HepG2 (cell line): ENCODE results near the gene MTR.

ENCODE experiments used
- ATM ChIP-seq: fragments of 450-650 bp; IDR thresholded peaks from 2 replicates; pipeline ENCODE4 v1.7.1; 2017; ENCODE audit warnings: mild to moderate bottlenecking, borderline replicate concordance
- BCL6 ChIP-seq: IDR thresholded peaks from 2 replicates; pipeline ENCODE4 v1.6.1; 2016; ENCODE audit warnings: missing genetic modification reagents, missing compliant biosample characterization
- BHLHE40 ChIP-seq: IDR thresholded peaks from 2 replicates; pipeline ENCODE4 v1.6.1; 2011; ENCODE audit warnings: low read length, improper control_type of control experiment
- PBX3 ChIP-seq: sonication (generic); formaldehyde crosslinking; IDR thresholded peaks from 2 replicates; pipeline ENCODE4 v1.8.1; 2023; ENCODE audit warnings: missing genetic modification reagents, inconsistent platforms, borderline replicate concordance
- TEAD2 ChIP-seq: sonication (generic); formaldehyde crosslinking; IDR thresholded peaks from 2 replicates; pipeline ENCODE4 v1.9.0; 2021; ENCODE audit warnings: missing genetic modification reagents
- ZFY ChIP-seq: sonication (generic); formaldehyde crosslinking; IDR thresholded peaks from 2 replicates; pipeline ENCODE4 v1.4.0; 2020; ENCODE audit warnings: missing genetic modification reagents
- ZNF609 ChIP-seq: sonication (generic); formaldehyde crosslinking; IDR thresholded peaks from 2 replicates; pipeline ENCODE4 v1.4.0; 2020; ENCODE audit warnings: mild to moderate bottlenecking, missing genetic modification reagents, borderline replicate concordance
- TF ChIP-seq, protein P1 (sequence below): IDR thresholded peaks from 2 replicates; pipeline ENCODE4 v1.6.1; 2016; ENCODE audit warnings: low read depth, borderline replicate concordance
- TF ChIP-seq, protein P2 (sequence below): sonication (generic); formaldehyde crosslinking; IDR thresholded peaks from 2 replicates; pipeline ENCODE4 v1.4.0; 2020; ENCODE audit warnings: mild to moderate bottlenecking, missing genetic modification reagents
- TF ChIP-seq, protein P3 (sequence below): sonication (generic); formaldehyde crosslinking; IDR thresholded peaks from 2 replicates; pipeline ENCODE4 v1.5.1; 2020; ENCODE audit warnings: missing genetic modification reagents, mild to moderate bottlenecking, borderline replicate concordance
- TF ChIP-seq, protein P4 (sequence below): sonication (generic); formaldehyde crosslinking; IDR thresholded peaks from 2 replicates; pipeline ENCODE4 v1.4.0; 2020; ENCODE audit warnings: low read depth, mild to moderate bottlenecking, missing genetic modification reagents
- TF ChIP-seq, protein P5 (sequence below): sonication (generic); formaldehyde crosslinking; IDR thresholded peaks from 2 replicates; pipeline ENCODE4 v1.4.0; 2020; ENCODE audit warnings: missing genetic modification reagents
- TF ChIP-seq, protein P6 (sequence below): sonication (generic); formaldehyde crosslinking; conservative IDR thresholded peaks from 2 replicates; pipeline ENCODE4 v1.4.0; 2020; ENCODE audit warnings: missing genetic modification reagents

GRCh38 chr1:236864211-236864610 is 69.1 kb downstream of the MTR start:
- TF ChIP-seq, protein P1, sequence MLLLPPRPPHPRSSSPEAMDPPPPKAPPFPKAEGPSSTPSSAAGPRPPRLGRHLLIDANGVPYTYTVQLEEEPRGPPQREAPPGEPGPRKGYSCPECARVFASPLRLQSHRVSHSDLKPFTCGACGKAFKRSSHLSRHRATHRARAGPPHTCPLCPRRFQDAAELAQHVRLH (CRISPR knock-in tag): no peak
- TF ChIP-seq BHLHE40: no peak
- no peak for TF ChIP-seq ZNF609 (CRISPR knock-in tag)
- TF ChIP-seq ZFY: no peak
- TF ChIP-seq, protein P2, sequence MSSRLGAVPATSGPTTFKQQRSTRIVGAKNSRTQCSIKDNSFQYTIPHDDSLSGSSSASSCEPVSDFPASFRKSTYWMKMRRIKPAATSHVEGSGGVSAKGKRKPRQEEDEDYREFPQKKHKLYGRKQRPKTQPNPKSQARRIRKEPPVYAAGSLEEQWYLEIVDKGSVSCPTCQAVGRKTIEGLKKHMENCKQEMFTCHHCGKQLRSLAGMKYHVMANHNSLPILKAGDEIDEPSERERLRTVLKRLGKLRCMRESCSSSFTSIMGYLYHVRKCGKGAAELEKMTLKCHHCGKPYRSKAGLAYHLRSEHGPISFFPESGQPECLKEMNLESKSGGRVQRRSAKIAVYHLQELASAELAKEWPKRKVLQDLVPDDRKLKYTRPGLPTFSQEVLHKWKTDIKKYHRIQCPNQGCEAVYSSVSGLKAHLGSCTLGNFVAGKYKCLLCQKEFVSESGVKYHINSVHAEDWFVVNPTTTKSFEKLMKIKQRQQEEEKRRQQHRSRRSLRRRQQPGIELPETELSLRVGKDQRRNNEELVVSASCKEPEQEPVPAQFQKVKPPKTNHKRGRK (CRISPR knock-in tag): no peak
- TF ChIP-seq, protein P3, sequence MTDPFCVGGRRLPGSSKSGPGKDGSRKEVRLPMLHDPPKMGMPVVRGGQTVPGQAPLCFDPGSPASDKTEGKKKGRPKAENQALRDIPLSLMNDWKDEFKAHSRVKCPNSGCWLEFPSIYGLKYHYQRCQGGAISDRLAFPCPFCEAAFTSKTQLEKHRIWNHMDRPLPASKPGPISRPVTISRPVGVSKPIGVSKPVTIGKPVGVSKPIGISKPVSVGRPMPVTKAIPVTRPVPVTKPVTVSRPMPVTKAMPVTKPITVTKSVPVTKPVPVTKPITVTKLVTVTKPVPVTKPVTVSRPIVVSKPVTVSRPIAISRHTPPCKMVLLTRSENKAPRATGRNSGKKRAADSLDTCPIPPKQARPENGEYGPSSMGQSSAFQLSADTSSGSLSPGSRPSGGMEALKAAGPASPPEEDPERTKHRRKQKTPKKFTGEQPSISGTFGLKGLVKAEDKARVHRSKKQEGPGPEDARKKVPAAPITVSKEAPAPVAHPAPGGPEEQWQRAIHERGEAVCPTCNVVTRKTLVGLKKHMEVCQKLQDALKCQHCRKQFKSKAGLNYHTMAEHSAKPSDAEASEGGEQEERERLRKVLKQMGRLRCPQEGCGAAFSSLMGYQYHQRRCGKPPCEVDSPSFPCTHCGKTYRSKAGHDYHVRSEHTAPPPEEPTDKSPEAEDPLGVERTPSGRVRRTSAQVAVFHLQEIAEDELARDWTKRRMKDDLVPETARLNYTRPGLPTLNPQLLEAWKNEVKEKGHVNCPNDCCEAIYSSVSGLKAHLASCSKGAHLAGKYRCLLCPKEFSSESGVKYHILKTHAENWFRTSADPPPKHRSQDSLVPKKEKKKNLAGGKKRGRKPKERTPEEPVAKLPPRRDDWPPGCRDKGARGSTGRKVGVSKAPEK (CRISPR knock-in tag): no peak
- TF ChIP-seq, protein P4, sequence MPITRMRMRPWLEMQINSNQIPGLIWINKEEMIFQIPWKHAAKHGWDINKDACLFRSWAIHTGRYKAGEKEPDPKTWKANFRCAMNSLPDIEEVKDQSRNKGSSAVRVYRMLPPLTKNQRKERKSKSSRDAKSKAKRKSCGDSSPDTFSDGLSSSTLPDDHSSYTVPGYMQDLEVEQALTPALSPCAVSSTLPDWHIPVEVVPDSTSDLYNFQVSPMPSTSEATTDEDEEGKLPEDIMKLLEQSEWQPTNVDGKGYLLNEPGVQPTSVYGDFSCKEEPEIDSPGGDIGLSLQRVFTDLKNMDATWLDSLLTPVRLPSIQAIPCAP: no peak
- TF ChIP-seq, protein P5, sequence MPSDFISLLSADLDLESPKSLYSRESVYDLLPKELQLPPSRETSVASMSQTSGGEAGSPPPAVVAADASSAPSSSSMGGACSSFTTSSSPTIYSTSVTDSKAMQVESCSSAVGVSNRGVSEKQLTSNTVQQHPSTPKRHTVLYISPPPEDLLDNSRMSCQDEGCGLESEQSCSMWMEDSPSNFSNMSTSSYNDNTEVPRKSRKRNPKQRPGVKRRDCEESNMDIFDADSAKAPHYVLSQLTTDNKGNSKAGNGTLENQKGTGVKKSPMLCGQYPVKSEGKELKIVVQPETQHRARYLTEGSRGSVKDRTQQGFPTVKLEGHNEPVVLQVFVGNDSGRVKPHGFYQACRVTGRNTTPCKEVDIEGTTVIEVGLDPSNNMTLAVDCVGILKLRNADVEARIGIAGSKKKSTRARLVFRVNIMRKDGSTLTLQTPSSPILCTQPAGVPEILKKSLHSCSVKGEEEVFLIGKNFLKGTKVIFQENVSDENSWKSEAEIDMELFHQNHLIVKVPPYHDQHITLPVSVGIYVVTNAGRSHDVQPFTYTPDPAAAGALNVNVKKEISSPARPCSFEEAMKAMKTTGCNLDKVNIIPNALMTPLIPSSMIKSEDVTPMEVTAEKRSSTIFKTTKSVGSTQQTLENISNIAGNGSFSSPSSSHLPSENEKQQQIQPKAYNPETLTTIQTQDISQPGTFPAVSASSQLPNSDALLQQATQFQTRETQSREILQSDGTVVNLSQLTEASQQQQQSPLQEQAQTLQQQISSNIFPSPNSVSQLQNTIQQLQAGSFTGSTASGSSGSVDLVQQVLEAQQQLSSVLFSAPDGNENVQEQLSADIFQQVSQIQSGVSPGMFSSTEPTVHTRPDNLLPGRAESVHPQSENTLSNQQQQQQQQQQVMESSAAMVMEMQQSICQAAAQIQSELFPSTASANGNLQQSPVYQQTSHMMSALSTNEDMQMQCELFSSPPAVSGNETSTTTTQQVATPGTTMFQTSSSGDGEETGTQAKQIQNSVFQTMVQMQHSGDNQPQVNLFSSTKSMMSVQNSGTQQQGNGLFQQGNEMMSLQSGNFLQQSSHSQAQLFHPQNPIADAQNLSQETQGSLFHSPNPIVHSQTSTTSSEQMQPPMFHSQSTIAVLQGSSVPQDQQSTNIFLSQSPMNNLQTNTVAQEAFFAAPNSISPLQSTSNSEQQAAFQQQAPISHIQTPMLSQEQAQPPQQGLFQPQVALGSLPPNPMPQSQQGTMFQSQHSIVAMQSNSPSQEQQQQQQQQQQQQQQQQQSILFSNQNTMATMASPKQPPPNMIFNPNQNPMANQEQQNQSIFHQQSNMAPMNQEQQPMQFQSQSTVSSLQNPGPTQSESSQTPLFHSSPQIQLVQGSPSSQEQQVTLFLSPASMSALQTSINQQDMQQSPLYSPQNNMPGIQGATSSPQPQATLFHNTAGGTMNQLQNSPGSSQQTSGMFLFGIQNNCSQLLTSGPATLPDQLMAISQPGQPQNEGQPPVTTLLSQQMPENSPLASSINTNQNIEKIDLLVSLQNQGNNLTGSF: no peak
- TF ChIP-seq PBX3 (CRISPR knock-in tag): no peak
- TF ChIP-seq, protein P6, sequence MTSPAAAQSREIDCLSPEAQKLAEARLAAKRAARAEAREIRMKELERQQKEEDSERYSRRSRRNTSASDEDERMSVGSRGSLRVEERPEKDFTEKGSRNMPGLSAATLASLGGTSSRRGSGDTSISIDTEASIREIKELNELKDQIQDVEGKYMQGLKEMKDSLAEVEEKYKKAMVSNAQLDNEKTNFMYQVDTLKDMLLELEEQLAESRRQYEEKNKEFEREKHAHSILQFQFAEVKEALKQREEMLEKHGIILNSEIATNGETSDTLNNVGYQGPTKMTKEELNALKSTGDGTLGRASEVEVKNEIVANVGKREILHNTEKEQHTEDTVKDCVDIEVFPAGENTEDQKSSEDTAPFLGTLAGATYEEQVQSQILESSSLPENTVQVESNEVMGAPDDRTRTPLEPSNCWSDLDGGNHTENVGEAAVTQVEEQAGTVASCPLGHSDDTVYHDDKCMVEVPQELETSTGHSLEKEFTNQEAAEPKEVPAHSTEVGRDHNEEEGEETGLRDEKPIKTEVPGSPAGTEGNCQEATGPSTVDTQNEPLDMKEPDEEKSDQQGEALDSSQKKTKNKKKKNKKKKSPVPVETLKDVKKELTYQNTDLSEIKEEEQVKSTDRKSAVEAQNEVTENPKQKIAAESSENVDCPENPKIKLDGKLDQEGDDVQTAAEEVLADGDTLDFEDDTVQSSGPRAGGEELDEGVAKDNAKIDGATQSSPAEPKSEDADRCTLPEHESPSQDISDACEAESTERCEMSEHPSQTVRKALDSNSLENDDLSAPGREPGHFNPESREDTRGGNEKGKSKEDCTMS (CRISPR knock-in tag): no peak
- TF ChIP-seq TEAD2: no peak
- no peak for TF ChIP-seq ATM
- no peak for TF ChIP-seq BCL6 (CRISPR knock-in tag)
